HEK293 (cell line): ENCODE results near the gene ANO1.

ENCODE experiments used
- CTCF ChIA-PET: fragments of 350-600 bp; formaldehyde crosslinking; extraction: SDS; loops from one replicate; lab custom pipeline; 2021; ENCODE audit warnings: antibody characterized with exemption; lab: Yijun Ruan, JAX
- POLR2A ChIA-PET: fragments of 300-600 bp; formaldehyde crosslinking; extraction: SDS; loops from one replicate; lab custom pipeline; 2020; ENCODE audit warnings: antibody characterized with exemption, inconsistent platforms; lab: Yijun Ruan, JAX
- H3K27ac ChIP-seq: fragments of 200-500 bp; sonication (Bioruptor generic); 2 replicates; pipeline ENCODE4 v1.5.1; 2014; ENCODE audit warnings: low read depth, low read length, control low read depth, inconsistent platforms; ENCODE audit errors: extremely low read depth
- H3K36me3 ChIP-seq, 2 experiments: fragments of 200-500 bp in 1 of 2; sonication (Bioruptor generic) in 1 of 2; 1 replicate in 1 of 2; 2 replicates in 1 of 2; pipeline ENCODE4 v1.5.1; 2014 to 2017; ENCODE audit warnings: inconsistent platforms in 2 of 2, low read length in 2 of 2; ENCODE audit not compliant: control insufficient read depth in 2 of 2, insufficient read depth in 1 of 2
- H3K4me1 ChIP-seq: fragments of 200-500 bp; sonication (Bioruptor generic); 2 replicates; pipeline ENCODE4 v1.5.1; 2014; ENCODE audit warnings: mild to moderate bottlenecking, low read length, inconsistent platforms; ENCODE audit not compliant: control insufficient read depth, insufficient read depth
- H3K4me3 ChIP-seq: 2 replicates; pipeline ENCODE4 v1.5.1; 2011; ENCODE audit warnings: low read depth, mild to moderate bottlenecking, control low read depth, low read length, moderate library complexity
- H3K9me3 ChIP-seq: fragments of 200-500 bp; sonication (Bioruptor generic); 2 replicates; pipeline ENCODE4 v1.5.1; 2014; ENCODE audit warnings: low read depth, low read length, inconsistent platforms; ENCODE audit not compliant: control insufficient read depth, insufficient read depth
- SETDB1 ChIP-seq: IDR thresholded peaks from one replicate; pipeline ENCODE4 v1.6.1; 2017; ENCODE audit warnings: mild to moderate bottlenecking, low read length, moderate library complexity, mixed read lengths; ENCODE audit not compliant: insufficient read length
- TCF7L2 ChIP-seq: IDR thresholded peaks from 2 replicates; pipeline ENCODE4 v1.6.1; 2011; ENCODE audit warnings: low read depth, mild to moderate bottlenecking, inconsistent platforms, low read length, moderate library complexity, borderline replicate concordance
- ZBTB17 ChIP-seq: fragments of 450-650 bp; formaldehyde crosslinking; IDR thresholded peaks from 2 replicates; pipeline ENCODE4 v1.5.1; 2016; ENCODE audit warnings: missing biosample characterization, missing genetic modification characterization
- ZNF155 ChIP-seq: fragments of 450-650 bp; formaldehyde crosslinking; IDR thresholded peaks from 2 replicates; pipeline ENCODE4 v1.5.1; 2016; ENCODE audit warnings: missing biosample characterization, missing genetic modification characterization
- ZNF341 ChIP-seq: fragments of 450-650 bp; formaldehyde crosslinking; IDR thresholded peaks from 2 replicates; pipeline ENCODE4; 2016; ENCODE audit warnings: low read depth, missing biosample characterization, missing genetic modification characterization
- ZNF549 ChIP-seq: fragments of 450-650 bp; IDR thresholded peaks from 2 replicates; pipeline ENCODE4 v1.5.1; 2018; ENCODE audit warnings: missing biosample characterization, missing genetic modification characterization, mild to moderate bottlenecking, inconsistent platforms, moderate library complexity
- ZNF623 ChIP-seq: fragments of 450-650 bp; formaldehyde crosslinking; IDR thresholded peaks from 2 replicates; pipeline ENCODE4 v1.5.1; 2016; ENCODE audit warnings: missing biosample characterization, missing genetic modification characterization
- ZNF626 ChIP-seq: fragments of 450-650 bp; sonication (Bioruptor Pico); formaldehyde crosslinking; IDR thresholded peaks from 2 replicates; pipeline ENCODE4 v1.5.1; 2018; ENCODE audit warnings: missing biosample characterization, missing genetic modification characterization, inconsistent platforms
- ZNF670 ChIP-seq: fragments of 450-650 bp; formaldehyde crosslinking; IDR thresholded peaks from 2 replicates; pipeline ENCODE4 v1.5.1; 2016; ENCODE audit warnings: missing biosample characterization, missing genetic modification characterization, low read depth
- TF ChIP-seq, protein P1 (sequence below): fragments of 450-650 bp; formaldehyde crosslinking; IDR thresholded peaks from 2 replicates; pipeline ENCODE4 v1.5.0; 2017; ENCODE audit warnings: missing biosample characterization, missing genetic modification characterization, borderline replicate concordance
- TF ChIP-seq, protein P2 (sequence below): fragments of 450-650 bp; formaldehyde crosslinking; IDR thresholded peaks from 2 replicates; pipeline ENCODE4 v1.5.1; 2016; ENCODE audit warnings: missing biosample characterization, missing genetic modification characterization
- TF ChIP-seq, protein P3 (sequence below): sonication (generic); formaldehyde crosslinking; IDR thresholded peaks from 2 replicates; pipeline ENCODE4 v1.8.1; 2022; ENCODE audit warnings: mild to moderate bottlenecking, moderate library complexity, missing genetic modification reagents
- TF ChIP-seq, protein P4 (sequence below): fragments of 450-650 bp; formaldehyde crosslinking; IDR thresholded peaks from 2 replicates; pipeline ENCODE4 v1.5.1; 2016; ENCODE audit warnings: missing biosample characterization, missing genetic modification characterization
- TF ChIP-seq, protein P5 (sequence below): fragments of 450-650 bp; formaldehyde crosslinking; IDR thresholded peaks from 2 replicates; pipeline ENCODE4 v1.5.1; 2016; ENCODE audit warnings: missing biosample characterization, missing genetic modification characterization, low read depth
- TF ChIP-seq, protein P6 (sequence below): fragments of 450-650 bp; formaldehyde crosslinking; IDR thresholded peaks from 2 replicates; pipeline ENCODE4 v1.5.1; 2017; ENCODE audit warnings: missing biosample characterization, missing genetic modification characterization

ANO1 gene

DNA sequence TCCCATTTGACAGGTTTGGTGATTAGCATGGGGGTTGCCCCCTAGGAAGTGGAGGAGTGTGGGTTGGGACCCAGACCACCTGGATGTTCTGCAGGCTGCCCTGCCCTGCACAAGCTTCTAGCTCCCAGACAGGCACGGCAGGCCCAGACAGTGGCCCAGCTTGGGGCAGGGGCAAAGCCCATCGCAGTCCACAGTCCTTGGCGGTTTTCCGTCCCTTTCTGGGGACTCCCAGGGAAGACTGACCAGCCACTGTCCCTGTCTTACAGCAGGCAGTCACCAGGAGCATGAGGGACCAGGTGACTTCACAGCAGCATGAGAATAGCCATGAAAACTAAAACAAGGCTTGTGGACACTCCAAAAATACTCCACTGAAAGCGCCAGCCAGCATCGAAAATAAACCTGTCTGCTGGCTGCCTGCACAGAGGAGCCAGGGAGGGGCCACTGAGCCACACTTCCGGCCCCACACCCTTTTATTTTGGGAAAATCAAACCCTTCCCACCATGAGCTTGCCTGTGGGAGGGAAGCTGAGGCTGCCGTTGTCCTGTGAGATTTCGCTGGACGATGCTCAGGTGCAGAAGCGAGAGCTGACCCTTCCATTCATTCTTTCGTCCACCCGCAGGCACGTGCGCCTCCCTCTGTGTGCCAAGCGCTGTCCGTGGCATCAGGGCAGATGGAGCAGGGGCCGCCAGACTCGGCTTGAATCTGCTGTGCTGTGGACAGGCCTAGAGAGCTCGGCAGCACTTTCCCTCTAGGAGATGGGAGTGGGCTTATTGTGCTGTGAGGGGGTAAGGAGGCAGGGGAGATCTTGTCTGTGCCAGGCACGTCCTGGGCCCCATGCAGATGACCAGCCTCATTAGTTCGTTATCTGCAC, 153.0 kb downstream of the ANO1 start (continued):
- TF ChIP-seq, protein P1, sequence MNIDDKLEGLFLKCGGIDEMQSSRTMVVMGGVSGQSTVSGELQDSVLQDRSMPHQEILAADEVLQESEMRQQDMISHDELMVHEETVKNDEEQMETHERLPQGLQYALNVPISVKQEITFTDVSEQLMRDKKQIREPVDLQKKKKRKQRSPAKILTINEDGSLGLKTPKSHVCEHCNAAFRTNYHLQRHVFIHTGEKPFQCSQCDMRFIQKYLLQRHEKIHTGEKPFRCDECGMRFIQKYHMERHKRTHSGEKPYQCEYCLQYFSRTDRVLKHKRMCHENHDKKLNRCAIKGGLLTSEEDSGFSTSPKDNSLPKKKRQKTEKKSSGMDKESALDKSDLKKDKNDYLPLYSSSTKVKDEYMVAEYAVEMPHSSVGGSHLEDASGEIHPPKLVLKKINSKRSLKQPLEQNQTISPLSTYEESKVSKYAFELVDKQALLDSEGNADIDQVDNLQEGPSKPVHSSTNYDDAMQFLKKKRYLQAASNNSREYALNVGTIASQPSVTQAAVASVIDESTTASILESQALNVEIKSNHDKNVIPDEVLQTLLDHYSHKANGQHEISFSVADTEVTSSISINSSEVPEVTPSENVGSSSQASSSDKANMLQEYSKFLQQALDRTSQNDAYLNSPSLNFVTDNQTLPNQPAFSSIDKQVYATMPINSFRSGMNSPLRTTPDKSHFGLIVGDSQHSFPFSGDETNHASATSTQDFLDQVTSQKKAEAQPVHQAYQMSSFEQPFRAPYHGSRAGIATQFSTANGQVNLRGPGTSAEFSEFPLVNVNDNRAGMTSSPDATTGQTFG, result no peak

DNA sequence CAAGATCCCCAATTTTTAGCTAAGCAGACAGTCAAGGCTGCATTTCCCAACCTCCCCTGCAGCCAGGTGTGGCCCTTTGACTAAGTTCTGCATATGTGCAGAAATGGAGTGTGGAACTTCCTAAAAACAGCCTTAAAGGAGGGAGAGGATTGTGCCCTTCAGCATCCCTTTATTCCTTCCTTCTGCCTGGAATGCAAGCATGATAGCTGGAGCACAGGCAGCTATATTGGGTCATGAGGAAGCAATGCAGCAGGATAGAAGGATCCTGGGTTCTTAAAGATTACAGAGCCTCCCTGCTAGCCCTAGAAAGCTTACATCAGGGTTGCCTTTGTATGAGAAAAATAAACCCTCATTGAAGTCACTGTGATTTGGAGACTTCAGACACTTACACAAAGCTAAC, 154.9 kb downstream of the ANO1 start:
- ChIA-PET CTCF (interaction anchor here (0.6 kb wide), 1 partner anchor 160 kb away, joined by 3 read pairs; no protein-coding TSS in a partner anchor), POLR2A (no interaction called here)
- Histone ChIP-seq H3K4me3 (no peak overlapping the region), H3K4me1 (no peaks in the 10 kb centered on the region), H3K27ac (no peak overlapping the region), H3K36me3 (no peaks in the 10 kb centered on the region), H3K9me3 (no peaks in the 10 kb centered on the region)
- TF ChIP-seq, protein P2, sequence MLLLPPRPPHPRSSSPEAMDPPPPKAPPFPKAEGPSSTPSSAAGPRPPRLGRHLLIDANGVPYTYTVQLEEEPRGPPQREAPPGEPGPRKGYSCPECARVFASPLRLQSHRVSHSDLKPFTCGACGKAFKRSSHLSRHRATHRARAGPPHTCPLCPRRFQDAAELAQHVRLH (tag by site-specific recombination), result 0 out of 2 replicates have a peak, but pooled peaks have one; percentile 49
- TF ChIP-seq, protein P3, sequence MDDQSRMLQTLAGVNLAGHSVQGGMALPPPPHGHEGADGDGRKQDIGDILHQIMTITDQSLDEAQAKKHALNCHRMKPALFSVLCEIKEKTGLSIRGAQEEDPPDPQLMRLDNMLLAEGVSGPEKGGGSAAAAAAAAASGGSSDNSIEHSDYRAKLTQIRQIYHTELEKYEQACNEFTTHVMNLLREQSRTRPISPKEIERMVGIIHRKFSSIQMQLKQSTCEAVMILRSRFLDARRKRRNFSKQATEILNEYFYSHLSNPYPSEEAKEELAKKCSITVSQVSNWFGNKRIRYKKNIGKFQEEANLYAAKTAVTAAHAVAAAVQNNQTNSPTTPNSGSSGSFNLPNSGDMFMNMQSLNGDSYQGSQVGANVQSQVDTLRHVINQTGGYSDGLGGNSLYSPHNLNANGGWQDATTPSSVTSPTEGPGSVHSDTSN (CRISPR knock-in tag), result no peak
- TF ChIP-seq, protein P4, sequence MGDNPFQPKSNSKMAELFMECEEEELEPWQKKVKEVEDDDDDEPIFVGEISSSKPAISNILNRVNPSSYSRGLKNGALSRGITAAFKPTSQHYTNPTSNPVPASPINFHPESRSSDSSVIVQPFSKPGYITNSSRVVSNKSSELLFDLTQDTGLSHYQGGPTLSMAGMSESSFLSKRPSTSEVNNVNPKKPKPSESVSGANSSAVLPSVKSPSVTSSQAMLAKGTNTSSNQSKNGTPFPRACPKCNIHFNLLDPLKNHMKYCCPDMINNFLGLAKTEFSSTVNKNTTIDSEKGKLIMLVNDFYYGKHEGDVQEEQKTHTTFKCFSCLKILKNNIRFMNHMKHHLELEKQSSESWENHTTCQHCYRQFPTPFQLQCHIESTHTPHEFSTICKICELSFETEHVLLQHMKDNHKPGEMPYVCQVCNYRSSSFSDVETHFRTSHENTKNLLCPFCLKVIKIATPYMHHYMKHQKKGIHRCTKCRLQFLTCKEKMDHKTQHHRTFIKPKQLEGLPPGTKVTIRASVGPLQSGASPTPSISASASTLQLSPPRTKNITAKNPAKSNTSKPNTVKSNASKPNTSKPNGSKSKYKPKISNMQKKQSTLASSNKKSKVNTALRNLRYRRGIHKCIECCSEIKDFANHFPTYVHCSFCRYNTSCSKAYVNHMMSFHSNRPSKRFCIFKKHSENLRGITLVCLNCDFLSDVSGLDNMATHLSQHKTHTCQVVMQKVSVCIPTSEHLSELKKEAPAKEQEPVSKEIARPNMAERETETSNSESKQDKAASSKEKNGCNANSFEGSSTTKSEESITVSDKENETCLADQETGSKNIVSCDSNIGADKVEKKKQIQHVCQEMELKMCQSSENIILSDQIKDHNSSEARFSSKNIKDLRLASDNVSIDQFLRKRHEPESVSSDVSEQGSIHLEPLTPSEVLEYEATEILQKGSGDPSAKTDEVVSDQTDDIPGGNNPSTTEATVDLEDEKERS (tag by site-specific recombination), result 0 out of 2 replicates have a peak, but pooled peaks have one; percentile 20
- TF ChIP-seq, protein P5, sequence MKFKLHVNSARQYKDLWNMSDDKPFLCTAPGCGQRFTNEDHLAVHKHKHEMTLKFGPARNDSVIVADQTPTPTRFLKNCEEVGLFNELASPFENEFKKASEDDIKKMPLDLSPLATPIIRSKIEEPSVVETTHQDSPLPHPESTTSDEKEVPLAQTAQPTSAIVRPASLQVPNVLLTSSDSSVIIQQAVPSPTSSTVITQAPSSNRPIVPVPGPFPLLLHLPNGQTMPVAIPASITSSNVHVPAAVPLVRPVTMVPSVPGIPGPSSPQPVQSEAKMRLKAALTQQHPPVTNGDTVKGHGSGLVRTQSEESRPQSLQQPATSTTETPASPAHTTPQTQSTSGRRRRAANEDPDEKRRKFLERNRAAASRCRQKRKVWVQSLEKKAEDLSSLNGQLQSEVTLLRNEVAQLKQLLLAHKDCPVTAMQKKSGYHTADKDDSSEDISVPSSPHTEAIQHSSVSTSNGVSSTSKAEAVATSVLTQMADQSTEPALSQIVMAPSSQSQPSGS (tag by site-specific recombination), result no peak
- TF ChIP-seq ZNF341 (tag by site-specific recombination), result no peak
- TF ChIP-seq ZBTB17 (tag by site-specific recombination), result no peak
- no peak for TF ChIP-seq ZNF626 (tag by site-specific recombination)
- no peak for TF ChIP-seq ZNF623 (tag by site-specific recombination)
- no peak for TF ChIP-seq ZNF155 (tag by site-specific recombination)
- no peak for TF ChIP-seq TCF7L2
- peak; percentile 63 for TF ChIP-seq SETDB1
- TF ChIP-seq, protein P6, sequence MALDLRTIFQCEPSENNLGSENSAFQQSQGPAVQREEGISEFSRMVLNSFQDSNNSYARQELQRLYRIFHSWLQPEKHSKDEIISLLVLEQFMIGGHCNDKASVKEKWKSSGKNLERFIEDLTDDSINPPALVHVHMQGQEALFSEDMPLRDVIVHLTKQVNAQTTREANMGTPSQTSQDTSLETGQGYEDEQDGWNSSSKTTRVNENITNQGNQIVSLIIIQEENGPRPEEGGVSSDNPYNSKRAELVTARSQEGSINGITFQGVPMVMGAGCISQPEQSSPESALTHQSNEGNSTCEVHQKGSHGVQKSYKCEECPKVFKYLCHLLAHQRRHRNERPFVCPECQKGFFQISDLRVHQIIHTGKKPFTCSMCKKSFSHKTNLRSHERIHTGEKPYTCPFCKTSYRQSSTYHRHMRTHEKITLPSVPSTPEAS (tag by site-specific recombination), result no peak
- TF ChIP-seq ZNF670 (tag by site-specific recombination), result no peak
- no peak for TF ChIP-seq ZNF549 (tag by site-specific recombination)
